ENCODE data around the gene NKAP. TPM values are rescaled to one million over a fixed set of nuclear protein-coding genes. Genes with fewer than 3 reads are reported as not detected.

Gene NKAP
- total and polyA plus RNA-seq, 2 of the 13 experiments (the other 11 are each of a cell fraction or from before 2014, with no cell fraction given): 3.6 to 6.1 TPM

GRCh38 chrX:119871599-119872395 lies 71.8 kb downstream of the NKAP start, which contains the start of the genes NDUFA1 and RNF113A (continued):
- peak; percentile 60; the same call in 1 of the 2 replicates for TF ChIP-seq ZNF766 (CRISPR knock-in tag; IDR thresholded peaks at IDR 0.05; ENCODE audit: borderline replicate concordance)
- no peak for TF ChIP-seq TERF1 (CRISPR knock-in tag; IDR thresholded peaks at IDR 0.05)
- peak; percentile 87 for TF ChIP-seq RBFOX2 (IDR thresholded peaks at IDR 0.05; ENCODE audit: low read depth, low read length)
- no peak for TF ChIP-seq RBAK (CRISPR knock-in tag; IDR thresholded peaks at IDR 0.05)
- no peak for TF ChIP-seq MZF1 (CRISPR knock-in tag; IDR thresholded peaks at IDR 0.05; ENCODE audit: borderline replicate concordance)
- no peak for TF ChIP-seq ZFP36 (IDR thresholded peaks at IDR 0.05; ENCODE audit: borderline replicate concordance, low read depth, low read length, partially characterized antibody)
- TF ChIP-seq SUZ12 (IDR thresholded peaks at IDR 0.05; ENCODE audit: low read depth, low read length): 0 out of 2 replicates have a peak, but pooled peaks have one; percentile 27
- TF ChIP-seq PAX8 (CRISPR knock-in tag; IDR thresholded peaks at IDR 0.05; ENCODE audit: borderline replicate concordance): no peak
- peak; percentile 38 for TF ChIP-seq CEBPG (CRISPR knock-in tag; IDR thresholded peaks at IDR 0.05)
- TF ChIP-seq CREBL2 (CRISPR knock-in tag; IDR thresholded peaks at IDR 0.05; ENCODE audit: borderline replicate concordance): no peak
- no peak for TF ChIP-seq ZNF367 (CRISPR knock-in tag; IDR thresholded peaks at IDR 0.05; ENCODE audit: borderline replicate concordance)
- TF ChIP-seq ZNF333 (CRISPR knock-in tag; IDR thresholded peaks at IDR 0.05; ENCODE audit: borderline replicate concordance): no peak
- TF ChIP-seq REXO4 (CRISPR knock-in tag; IDR thresholded peaks at IDR 0.05; ENCODE audit: borderline replicate concordance): no peak
- peak; percentile 90 for TF ChIP-seq ZNF687 (CRISPR knock-in tag; IDR thresholded peaks at IDR 0.05)
- no peak for TF ChIP-seq PRPF4 (IDR thresholded peaks at IDR 0.05; ENCODE audit: low read depth, low read length, poor library complexity, severe bottlenecking)
- no peak for TF ChIP-seq ZNF251 (CRISPR knock-in tag; IDR thresholded peaks at IDR 0.05)
- peak; percentile 82; the same call in 1 of the 2 replicates for TF ChIP-seq YEATS2 (CRISPR knock-in tag; IDR thresholded peaks at IDR 0.05; ENCODE audit: borderline replicate concordance)
- TF ChIP-seq KDM4B (CRISPR knock-in tag; IDR thresholded peaks at IDR 0.05): no peak
- TF ChIP-seq FOXK2 (IDR thresholded peaks at IDR 0.05): no peak
- TF ChIP-seq ZNF430 (CRISPR knock-in tag; IDR thresholded peaks at IDR 0.05): 0 out of 2 replicates have a peak, but pooled peaks have one; percentile 20
- no peak for TF ChIP-seq CHCHD3 (CRISPR knock-in tag; IDR thresholded peaks at IDR 0.05)
- TF ChIP-seq ZNF761 (CRISPR knock-in tag; conservative IDR thresholded peaks at IDR 0.05): no peak
- TF ChIP-seq CC2D1A (CRISPR knock-in tag; IDR thresholded peaks at IDR 0.05): no peak
- no peak for TF ChIP-seq ZNF549 (CRISPR knock-in tag; IDR thresholded peaks at IDR 0.05)
- TF ChIP-seq KDM6A (CRISPR knock-in tag; IDR thresholded peaks at IDR 0.05; ENCODE audit: low read depth): no peak
- no peak for TF ChIP-seq RELA (CRISPR knock-in tag; IDR thresholded peaks at IDR 0.05)
- TF ChIP-seq CREM (IDR thresholded peaks at IDR 0.05): peak; percentile 67
- TF ChIP-seq CREM (CRISPR knock-in tag; IDR thresholded peaks at IDR 0.05): no peak

Measured in HepG2 (cell line).